Neural crest cell (in vitro differentiated cells): Measurements from ENCODE around the gene EYA4. TPM values are rescaled to one million over a fixed set of nuclear protein-coding genes. Genes with fewer than 3 reads are reported as not detected.

ENCODE experiments used
- DNase-seq: peaks from one replicate; pipeline ENCODE4 v3.0.0; 2021; ENCODE audit warnings: low read depth, mixed read lengths, low spot score
- H3K27ac Mint-ChIP-seq: one replicate; pipeline ENCODE4 v1.8.0; 2021; ENCODE audit warnings: mild to moderate bottlenecking, mixed read lengths; ENCODE audit not compliant: unreplicated experiment
- H3K27me3 Mint-ChIP-seq: 2 replicates; pipeline ENCODE4 v1.8.0; 2021; ENCODE audit warnings: low read depth, mild to moderate bottlenecking, mixed read lengths
- H3K36me3 Mint-ChIP-seq: 2 replicates; pipeline ENCODE4 v1.8.0; 2021; ENCODE audit warnings: low read depth, mild to moderate bottlenecking, mixed read lengths
- H3K4me1 Mint-ChIP-seq: 2 replicates; pipeline ENCODE4 v1.8.0; 2021; ENCODE audit warnings: mixed read lengths
- H3K4me3 Mint-ChIP-seq: one replicate; pipeline ENCODE4 v1.8.0; 2021; ENCODE audit warnings: mild to moderate bottlenecking, mixed read lengths
- H3K9me3 Mint-ChIP-seq: 2 replicates; pipeline ENCODE4 v1.8.0; 2021; ENCODE audit warnings: mixed read lengths
- CTCF ChIP-seq: fragments of 200-600 bp; sonication (generic); conservative IDR thresholded peaks from 2 replicates; pipeline ENCODE4 v1.5.0; 2021; ENCODE audit warnings: antibody characterized with exemption, mild to moderate bottlenecking
- long read RNA-seq: library from polyadenylated mRNA; unstranded; transcript quantifications from one replicate; pipeline ENCODE4 v2.0.0, GENCODE V29; 2020
- total RNA-seq: library from RNA; stranded (reverse); gene quantifications from 2 replicates; pipeline ENCODE4 v1.2.1, GENCODE V29; 2021

EYA4 gene
- 0.86 and 1.6 TPM in 2 replicates for total RNA-seq
- long read RNA-seq: 0 reads

- no peaks in the 10 kb centered on the region for H3K36me3 Mint-ChIP-seq
- H3K27me3 Mint-ChIP-seq: peaks cover 77% of the 10 kb centered on the region
- H3K27ac Mint-ChIP-seq: no peak within 1 kb of the TSS
- no peaks in the 10 kb centered on the region for H3K9me3 Mint-ChIP-seq
- DNase-seq: peak; percentile 29
- TF ChIP-seq CTCF: peak; percentile 1
- peak within 1 kb of the TSS; percentile 91 for H3K4me3 Mint-ChIP-seq
- H3K4me1 Mint-ChIP-seq: peaks cover 22% of the 10 kb centered on the region
Observed at GRCh38 chr6:133241086-133241900, at the start of gene EYA4. TSS of gene EYA4 (plus strand) at chr6:133241357. CDS start at chr6:133274781, 33,424 bp downstream.

- peaks cover 15% of the 10 kb centered on the region for H3K4me1 Mint-ChIP-seq
- H3K27me3 Mint-ChIP-seq: no peaks in the 10 kb centered on the region
- no peak overlapping the region for H3K4me3 Mint-ChIP-seq
- H3K9me3 Mint-ChIP-seq: peaks cover 7% of the 10 kb centered on the region
- TF ChIP-seq CTCF: no peak
- H3K27ac Mint-ChIP-seq: no peak overlapping the region
- H3K36me3 Mint-ChIP-seq: peaks cover 2% of the 10 kb centered on the region
- no peak for DNase-seq
Observed at GRCh38 chr6:133193396-133193795, 47.8 kb upstream of the EYA4 start.

- Mint-ChIP-seq H3K4me3 (no peak overlapping the region), H3K27ac (no peak overlapping the region), H3K27me3 (no peaks in the 10 kb centered on the region), H3K9me3 (peaks cover 7% of the 10 kb centered on the region), H3K36me3 (no peaks in the 10 kb centered on the region), H3K4me1 (peaks cover 6% of the 10 kb centered on the region)
- DNase-seq: no peak
- TF ChIP-seq CTCF: no peak
Observed at GRCh38 chr6:133198725-133199124, 42.4 kb upstream of the EYA4 start.

GRCh38 chr6:133201231-133201630 lies 39.9 kb upstream of the EYA4 start:
- Mint-ChIP-seq H3K27ac (no peak overlapping the region), H3K4me1 (peaks cover 6% of the 10 kb centered on the region), H3K27me3 (no peaks in the 10 kb centered on the region), H3K9me3 (no peaks in the 10 kb centered on the region), H3K36me3 (no peaks in the 10 kb centered on the region), H3K4me3 (no peak overlapping the region)
- no peak for TF ChIP-seq CTCF
- no peak for DNase-seq

- no peaks in the 10 kb centered on the region for H3K9me3 Mint-ChIP-seq
- no peak for TF ChIP-seq CTCF
- H3K4me3 Mint-ChIP-seq: no peak overlapping the region
- no peaks in the 10 kb centered on the region for H3K36me3 Mint-ChIP-seq
- no peaks in the 10 kb centered on the region for H3K27me3 Mint-ChIP-seq
- peaks cover 6% of the 10 kb centered on the region for H3K4me1 Mint-ChIP-seq
- H3K27ac Mint-ChIP-seq: no peak overlapping the region
- DNase-seq: no peak
Observed at GRCh38 chr6:133202610-133203343, 38.4 kb upstream of the EYA4 start.
